Fibroblast of lung (primary cell): ENCODE data around the gene ZFP30. TPM values are rescaled to one million over a fixed set of nuclear protein-coding genes. Genes with fewer than 3 reads are reported as not detected.

ENCODE experiments used
- DNase-seq, 2 donors: peaks; one replicate each; pipeline versions ENCODE4 v3.0.0 to v3.0.0-alpha.2; 2010; ENCODE audit warnings: low read depth in 2 of 2
- H2AFZ ChIP-seq: 2 replicates; pipeline ENCODE4 v1.5.1; 2012; ENCODE audit warnings: low read length, control low read depth, inconsistent platforms
- H3K27ac ChIP-seq: 2 replicates; pipeline ENCODE4 v1.5.1; 2011; ENCODE audit warnings: low read length, control low read depth; ENCODE audit not compliant: insufficient read depth
- H3K27me3 ChIP-seq: 2 replicates; pipeline ENCODE4 v1.5.1; 2011; ENCODE audit warnings: mild to moderate bottlenecking, low read length; ENCODE audit not compliant: control insufficient read depth, insufficient read depth
- H3K36me3 ChIP-seq: 2 replicates; pipeline ENCODE4 v1.5.1; 2011; ENCODE audit warnings: low read length; ENCODE audit not compliant: control insufficient read depth, insufficient read depth
- H3K4me1 ChIP-seq: 2 replicates; pipeline ENCODE4 v1.5.1; 2011; ENCODE audit warnings: low read length; ENCODE audit not compliant: control insufficient read depth, insufficient read depth; ENCODE audit errors: extremely low read depth
- H3K4me2 ChIP-seq: 2 replicates; pipeline ENCODE4 v1.5.1; 2011; ENCODE audit warnings: low read length, control low read depth; ENCODE audit not compliant: insufficient read depth; ENCODE audit errors: extremely low read depth
- H3K4me3 ChIP-seq, 4 experiments: fragments of 200-600 bp in 1 of 4; sonication (generic) in 1 of 4; replicated peaks in 1 of 4; 2 replicates each; pipeline ENCODE4 v1.5.1; 2011 to 2016; ENCODE audit warnings: low read length in 4 of 4, low read depth in 3 of 4, mild to moderate bottlenecking in 3 of 4, control low read depth in 2 of 4, inconsistent platforms in 1 of 4, mixed read lengths in 1 of 4; ENCODE audit not compliant: insufficient read depth in 1 of 4; ENCODE audit errors: control extremely low read depth in 1 of 4
- H3K79me2 ChIP-seq: 2 replicates; pipeline ENCODE4 v1.5.1; 2012; ENCODE audit warnings: mild to moderate bottlenecking, low read length, inconsistent platforms; ENCODE audit not compliant: control insufficient read depth, insufficient read depth
- H3K9ac ChIP-seq: 2 replicates; pipeline ENCODE4 v1.5.1; 2011; ENCODE audit warnings: mild to moderate bottlenecking, low read length, control low read depth; ENCODE audit not compliant: insufficient read depth
- H3K9me3 ChIP-seq: 2 replicates; pipeline ENCODE4 v1.5.1; 2012; ENCODE audit warnings: low read depth, low read length; ENCODE audit not compliant: control insufficient read depth, insufficient read depth
- H4K20me1 ChIP-seq: 2 replicates; pipeline ENCODE4 v1.5.1; 2011; ENCODE audit warnings: low read length; ENCODE audit not compliant: control insufficient read depth, insufficient read depth; ENCODE audit errors: extremely low read depth
- EZH2 ChIP-seq: IDR thresholded peaks from 2 replicates; pipeline ENCODE4 v1.5.1; 2012; ENCODE audit warnings: low read length, control low read depth, mild to moderate bottlenecking; ENCODE audit errors: missing control alignments
- polyA plus RNA-seq, 2 donors: library from polyadenylated mRNA; depleted of rRNA in 1 of 2; stranded (reverse) in 1 of 2; unstranded in 1 of 2; fragments of >200 nt; gene quantifications; 2 replicates each; pipeline ENCODE4 v1.2.1, GENCODE V29; 2011 to 2012; ENCODE audit warnings: missing spikeins in 1 of 2
- total RNA-seq: library from RNA; depleted of rRNA; stranded (reverse); fragments of >200 nt; gene quantifications from 2 replicates; pipeline ENCODE4 v1.2.1, GENCODE V29; 2014
- TF ChIP-seq, protein P1 (sequence below), 2 donors: IDR thresholded peaks in 1 of 2; conservative IDR thresholded peaks in 1 of 2; 1 replicate in 1 of 2; 2 replicates in 1 of 2; pipeline ENCODE4 v1.5.1; 2011 to 2012; ENCODE audit warnings: low read length in 2 of 2, control low read depth in 1 of 2, inconsistent platforms in 1 of 2, low read depth in 1 of 2, mild to moderate bottlenecking in 1 of 2

ZFP30 gene
- total and polyA plus RNA-seq, 2 donors (not counting 1 experiment from before 2014, with no cell fraction given): 4.5 to 23.0 TPM

DNA sequence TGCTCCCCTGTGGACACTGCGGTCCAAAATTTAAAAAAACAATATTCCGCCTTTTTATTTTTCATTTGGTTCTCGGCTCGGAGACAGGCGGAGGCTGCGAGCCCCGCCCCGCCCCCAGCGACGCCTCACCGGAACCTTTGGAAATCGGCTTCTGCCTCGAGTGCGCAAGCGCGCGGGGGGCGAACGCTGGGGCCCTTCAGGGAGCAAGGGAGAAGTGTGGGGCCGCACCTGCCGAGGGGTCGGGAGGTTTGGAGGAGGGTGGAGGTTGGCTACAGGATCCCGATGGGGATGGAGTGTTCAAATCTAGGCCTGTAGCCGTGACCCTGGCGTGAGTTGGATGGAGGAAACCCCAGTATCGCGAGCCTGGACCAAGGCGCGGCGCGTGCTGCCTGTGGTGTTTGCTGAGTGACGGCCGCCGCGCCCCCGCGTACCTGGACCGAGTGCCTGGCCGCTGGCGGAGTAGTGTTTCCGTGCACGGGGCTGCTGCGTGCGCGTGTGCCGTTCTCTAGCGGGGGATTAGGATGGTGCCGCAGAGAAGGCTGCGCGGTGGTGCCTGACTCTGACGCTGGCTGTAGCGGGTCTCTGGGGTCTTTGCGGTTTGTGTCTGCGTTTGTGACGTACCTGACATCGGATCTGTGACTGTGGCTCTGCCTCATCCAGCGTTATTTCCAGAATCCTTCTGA is 565 bp upstream of the ZFP30 start:
- peak overlapping the region; percentile 81 to 89 (median 83) for H3K4me3 ChIP-seq
- H3K27me3 ChIP-seq: no peaks in the 10 kb centered on the region
- H3K36me3 ChIP-seq: no peaks in the 10 kb centered on the region
- H4K20me1 ChIP-seq: no peaks in the 10 kb centered on the region
- peaks cover 2% of the 10 kb centered on the region for H3K4me1 ChIP-seq
- peak overlapping the region; percentile 82 for H3K27ac ChIP-seq
- peak overlapping the region; percentile 90 for H3K4me2 ChIP-seq
- peak overlapping the region; percentile 77 for H3K9ac ChIP-seq
- H2AFZ ChIP-seq: peak overlapping the region; percentile 99
- peak; percentile 77 to 78 for DNase-seq
- TF ChIP-seq, protein P1, sequence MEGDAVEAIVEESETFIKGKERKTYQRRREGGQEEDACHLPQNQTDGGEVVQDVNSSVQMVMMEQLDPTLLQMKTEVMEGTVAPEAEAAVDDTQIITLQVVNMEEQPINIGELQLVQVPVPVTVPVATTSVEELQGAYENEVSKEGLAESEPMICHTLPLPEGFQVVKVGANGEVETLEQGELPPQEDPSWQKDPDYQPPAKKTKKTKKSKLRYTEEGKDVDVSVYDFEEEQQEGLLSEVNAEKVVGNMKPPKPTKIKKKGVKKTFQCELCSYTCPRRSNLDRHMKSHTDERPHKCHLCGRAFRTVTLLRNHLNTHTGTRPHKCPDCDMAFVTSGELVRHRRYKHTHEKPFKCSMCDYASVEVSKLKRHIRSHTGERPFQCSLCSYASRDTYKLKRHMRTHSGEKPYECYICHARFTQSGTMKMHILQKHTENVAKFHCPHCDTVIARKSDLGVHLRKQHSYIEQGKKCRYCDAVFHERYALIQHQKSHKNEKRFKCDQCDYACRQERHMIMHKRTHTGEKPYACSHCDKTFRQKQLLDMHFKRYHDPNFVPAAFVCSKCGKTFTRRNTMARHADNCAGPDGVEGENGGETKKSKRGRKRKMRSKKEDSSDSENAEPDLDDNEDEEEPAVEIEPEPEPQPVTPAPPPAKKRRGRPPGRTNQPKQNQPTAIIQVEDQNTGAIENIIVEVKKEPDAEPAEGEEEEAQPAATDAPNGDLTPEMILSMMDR (conservative IDR thresholded peaks at IDR 0.05 in 1 of 2, IDR thresholded peaks at IDR 0.05 in 1 of 2; ENCODE audit: low read depth in 1 of 2, low read length in 2 of 2): no peak
- no peak for TF ChIP-seq EZH2
- peaks cover 17% of the 10 kb centered on the region for H3K79me2 ChIP-seq
- H3K9me3 ChIP-seq: no peaks in the 10 kb centered on the region

DNA sequence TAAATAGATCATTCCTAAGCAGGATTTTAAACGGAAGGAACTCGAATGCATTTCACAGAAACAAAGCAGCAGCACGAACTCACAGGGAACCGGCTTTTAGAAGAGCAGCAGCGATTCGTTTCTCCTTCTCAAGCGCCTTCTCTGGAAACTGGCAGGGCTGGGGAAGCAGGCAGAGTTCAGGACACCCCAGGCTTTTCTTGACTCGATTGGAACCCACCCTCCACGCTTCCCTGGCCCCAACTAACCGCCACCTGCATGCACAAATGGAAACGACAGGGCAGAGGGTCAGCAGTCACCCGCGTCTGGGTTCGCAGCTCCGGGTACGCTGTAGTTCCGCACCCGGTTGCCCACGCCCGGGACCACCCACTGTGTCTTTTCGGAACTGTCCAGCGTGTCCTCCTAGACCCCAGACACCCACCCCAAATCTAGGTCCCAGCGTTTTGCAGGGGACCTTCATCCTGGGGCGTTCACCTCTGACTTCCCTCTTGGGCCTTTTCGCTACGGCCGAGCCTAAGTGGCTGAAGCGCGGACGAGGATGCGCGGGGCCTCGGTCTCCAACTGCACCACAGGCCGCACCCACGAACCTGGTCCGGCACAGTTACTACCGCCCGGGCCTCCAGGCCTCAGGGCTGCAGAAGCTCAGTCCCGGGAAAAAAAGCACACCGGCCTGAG is 500 bp downstream of the ZFP30 start:
- Histone ChIP-seq H3K9ac (peak overlapping the region; percentile 77), H4K20me1 (no peaks in the 10 kb centered on the region), H3K27ac (peak overlapping the region; percentile 82), H3K79me2 (peaks cover 17% of the 10 kb centered on the region), H2AFZ (peak overlapping the region; percentile 99), H3K36me3 (no peaks in the 10 kb centered on the region), H3K4me1 (peaks cover 2% of the 10 kb centered on the region), H3K9me3 (no peaks in the 10 kb centered on the region), H3K4me3 (peak overlapping the region; percentile 81 to 89 (median 83)), H3K27me3 (no peaks in the 10 kb centered on the region), H3K4me2 (peak overlapping the region; percentile 55)
- peak; percentile 51 to 60 for DNase-seq
- TF ChIP-seq, protein P1 (conservative IDR thresholded peaks at IDR 0.05 in 1 of 2, IDR thresholded peaks at IDR 0.05 in 1 of 2; ENCODE audit: low read depth in 1 of 2, low read length in 2 of 2): peak in 1 of 2 donors; percentile 3
- TF ChIP-seq EZH2: no peak

DNA sequence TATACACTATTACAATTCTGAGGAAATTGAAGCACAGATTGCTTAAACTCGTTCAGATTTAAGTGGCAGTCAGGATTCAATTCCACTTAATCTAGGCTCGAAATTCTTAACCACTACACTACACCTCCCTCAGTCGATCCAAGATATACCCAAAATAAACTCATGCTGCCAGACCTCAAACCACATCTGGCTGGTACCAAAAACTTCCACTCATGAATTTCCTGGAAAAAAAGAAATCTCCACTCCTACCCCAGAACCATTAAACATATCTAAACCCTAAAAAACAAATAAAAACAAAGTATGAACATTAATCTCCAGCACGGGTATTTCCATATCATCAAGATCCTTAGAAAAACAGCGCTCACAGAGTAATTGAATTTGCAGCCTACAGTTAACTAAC is 1.1 kb downstream of the ZFP30 start:
- Histone ChIP-seq H3K36me3 (no peaks in the 10 kb centered on the region), H3K4me1 (peaks cover 2% of the 10 kb centered on the region), H3K79me2 (peaks cover 17% of the 10 kb centered on the region), H4K20me1 (no peaks in the 10 kb centered on the region), H3K9me3 (no peaks in the 10 kb centered on the region), H3K4me3 (peak overlapping the region; percentile 81 to 89 (median 83)), H3K27me3 (no peaks in the 10 kb centered on the region), H3K4me2 (peak overlapping the region; percentile 55), H2AFZ (no peak overlapping the region), H3K9ac (no peak overlapping the region), H3K27ac (no peak overlapping the region)
- TF ChIP-seq EZH2: no peak
- TF ChIP-seq, protein P1 (conservative IDR thresholded peaks at IDR 0.05 in 1 of 2, IDR thresholded peaks at IDR 0.05 in 1 of 2; ENCODE audit: low read depth in 1 of 2, low read length in 2 of 2): no peak
- DNase-seq: peak in 1 of 2 donors; percentile 10
